22Rv1 (cell line): ENCODE measurements around the gene CYTIP.

Source experiments
- CTCF ChIP-seq: fragments of 450-650 bp; IDR thresholded peaks from 2 replicates; pipeline ENCODE4 v1.5.1; 2017; ENCODE audit warnings: mild to moderate bottlenecking
- ZFX ChIP-seq: fragments of 450-650 bp; IDR thresholded peaks from 2 replicates; pipeline ENCODE4 v1.6.1; 2017; ENCODE audit warnings: antibody characterized with exemption, borderline replicate concordance

GRCh38 chr2:157443090-157443489, 799 bp downstream of the CYTIP start:
- TF ChIP-seq CTCF (no peak), ZFX (no peak)
